Measurements from ENCODE around the gene MORC1. TPM values are rescaled to one million over a fixed set of nuclear protein-coding genes. Genes with fewer than 3 reads are reported as not detected.

The MORC1 gene
- total RNA-seq, 2 experiments from 2014 or later, result not detected

GRCh38 chr3:109122690-109123089 is 4.8 kb upstream of the MORC1 start:
- no peaks in the 10 kb centered on the region for H3K4me1 ChIP-seq (ENCODE audit: insufficient read depth, low read length)
- POLR2A ChIA-PET, result no interaction called here
- Mint-ChIP-seq H3K9me3 (peaks cover 9% of the 10 kb centered on the region), H3K4me1 (ENCODE audit: low read depth) (no peaks in the 10 kb centered on the region), H3K4me3 (no peak overlapping the region), H3K27me3 (peaks cover 6% of the 10 kb centered on the region), H3K36me3 (ENCODE audit: low read depth) (no peaks in the 10 kb centered on the region), H3K27ac (no peak overlapping the region)
- intact Hi-C loops (cut with DNase I, micrococcal nuclease), result no loop called here
- no peaks in the 10 kb centered on the region for H3K36me3 ChIP-seq (ENCODE audit: insufficient read depth, low read length)
- peaks cover 0 to 14% of the 10 kb centered on the region in 2 experiments for H3K9me3 ChIP-seq (ENCODE audit: control insufficient read depth in 1 of 2, insufficient read depth in 1 of 2, low read length in 2 of 2)
- CTCF ChIA-PET, result no interaction called here
- ATAC-seq (ENCODE audit: poor library complexity) (no peak), DNase-seq (no peak)
- H3K27me3 ChIP-seq (ENCODE audit: control insufficient read depth in 1 of 2, insufficient read depth in 2 of 2, low read length in 2 of 2), result no peaks in the 10 kb centered on the region
- H3K4me3 ChIP-seq (ENCODE audit: low read length), result no peak overlapping the region
- no peak overlapping the region for H3K27ac ChIP-seq (ENCODE audit: low read depth in 1 of 2, low read length in 2 of 2)
- no peak for TF ChIP-seq CTCF (IDR thresholded peaks at IDR 0.05)

GRCh38 chr3:109118584-109118983 is 650 bp upstream of the MORC1 start:
- CTCF ChIA-PET, result no interaction called here
- H3K4me3 ChIP-seq (ENCODE audit: low read length), result no peak overlapping the region
- H3K4me1 Mint-ChIP-seq (ENCODE audit: low read depth), result no peaks in the 10 kb centered on the region
- H3K27me3 Mint-ChIP-seq, result peaks cover 6% of the 10 kb centered on the region
- DNase-seq (no peak), ATAC-seq (ENCODE audit: poor library complexity) (no peak)
- H3K27me3 ChIP-seq (ENCODE audit: control insufficient read depth in 1 of 2, insufficient read depth in 2 of 2, low read length in 2 of 2), result no peaks in the 10 kb centered on the region
- peaks cover 0 to 14% of the 10 kb centered on the region in 2 experiments for H3K9me3 ChIP-seq (ENCODE audit: control insufficient read depth in 1 of 2, insufficient read depth in 1 of 2, low read length in 2 of 2)
- peaks cover 9% of the 10 kb centered on the region for H3K9me3 Mint-ChIP-seq
- TF ChIP-seq CTCF (IDR thresholded peaks at IDR 0.05), result no peak
- H3K4me1 ChIP-seq (ENCODE audit: insufficient read depth, low read length), result no peaks in the 10 kb centered on the region
- POLR2A ChIA-PET, result interaction anchor here (1.2 kb wide), 1 partner anchor 15 kb away, joined by 3 read pairs; no protein-coding TSS in a partner anchor
- intact Hi-C loops (cut with DNase I, micrococcal nuclease), result no loop called here
- H3K4me3 Mint-ChIP-seq, result no peak overlapping the region
- H3K36me3 ChIP-seq (ENCODE audit: insufficient read depth, low read length), result no peaks in the 10 kb centered on the region
- no peak overlapping the region for H3K27ac ChIP-seq (ENCODE audit: low read depth in 1 of 2, low read length in 2 of 2)
- no peak overlapping the region for H3K27ac Mint-ChIP-seq
- no peaks in the 10 kb centered on the region for H3K36me3 Mint-ChIP-seq (ENCODE audit: low read depth)

GRCh38 chr3:109116031-109116430 is 1.9 kb downstream of the MORC1 start:
- no peaks in the 10 kb centered on the region for H3K27me3 Mint-ChIP-seq
- H3K4me3 Mint-ChIP-seq, result no peak overlapping the region
- H3K27ac ChIP-seq (ENCODE audit: low read depth in 1 of 2, low read length in 2 of 2), result no peak overlapping the region
- ChIA-PET POLR2A (no interaction called here), CTCF (no interaction called here)
- no peak for DNase-seq
- H3K36me3 Mint-ChIP-seq (ENCODE audit: low read depth), result no peaks in the 10 kb centered on the region
- peaks cover 0 to 7% of the 10 kb centered on the region in 2 experiments for H3K9me3 ChIP-seq (ENCODE audit: control insufficient read depth in 1 of 2, insufficient read depth in 1 of 2, low read length in 2 of 2)
- no peaks in the 10 kb centered on the region for H3K4me1 Mint-ChIP-seq (ENCODE audit: low read depth)
- no peaks in the 10 kb centered on the region for H3K9me3 Mint-ChIP-seq
- H3K27ac Mint-ChIP-seq, result no peak overlapping the region
- no peak for TF ChIP-seq CTCF (IDR thresholded peaks at IDR 0.05)
- H3K27me3 ChIP-seq (ENCODE audit: control insufficient read depth in 1 of 2, insufficient read depth in 2 of 2, low read length in 2 of 2), result no peaks in the 10 kb centered on the region
- H3K4me1 ChIP-seq (ENCODE audit: insufficient read depth, low read length), result no peaks in the 10 kb centered on the region
- no peaks in the 10 kb centered on the region for H3K36me3 ChIP-seq (ENCODE audit: insufficient read depth, low read length)
- no peak for ATAC-seq (ENCODE audit: poor library complexity)
- H3K4me3 ChIP-seq (ENCODE audit: low read length), result no peak overlapping the region
- intact Hi-C loops (cut with DNase I, micrococcal nuclease), result no loop called here
